NCI-H1694 treated with DMSO at 0.1 percent for 48 hours (cell line): Measurements from ENCODE around the gene TCN2.
"Not testable (repeated sequence)": the region's sequence is repeated elsewhere in the genome, so short reads cannot be mapped to it uniquely, and the experiment has no call there.

Experiments
- DNase-seq: peaks from one replicate; lab custom pipeline; 2025; lab: John Stamatoyannopoulos, UW

TCN2 gene

GRCh38 chr22:30606455-30607299 lies at the start of gene TCN2:
Gene TCN2, plus strand, starts transcription at chr22:30607174. Its CDS starts 158 bp downstream, at chr22:30607332.
- DNase-seq, result no peak

DNA sequence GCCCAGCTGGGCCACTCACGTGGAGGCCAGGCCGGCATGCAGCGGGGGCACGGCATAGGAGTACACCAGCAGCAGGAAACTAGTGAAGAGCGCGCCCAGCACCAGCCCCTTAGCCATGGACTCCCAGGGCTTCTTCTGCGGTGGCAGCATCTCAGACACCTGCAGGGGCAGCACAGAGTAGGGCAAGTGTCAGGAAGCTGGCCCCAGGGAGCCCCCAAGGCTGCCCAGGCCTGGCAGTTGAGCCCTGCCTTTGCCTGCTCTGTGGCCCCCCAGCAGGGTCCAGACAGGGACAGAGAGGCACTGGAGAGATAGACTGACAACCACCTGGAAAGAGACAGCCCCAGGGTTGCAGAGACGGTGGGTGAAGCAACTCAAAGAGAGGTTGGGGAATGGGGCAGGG lies 49.7 kb upstream of the TCN2 start:
- no peak for DNase-seq

- DNase-seq, result no peak
These were observed 47.1 kb upstream of the TCN2 start for GRCh38 chr22:30559889-30560288.

DNA sequence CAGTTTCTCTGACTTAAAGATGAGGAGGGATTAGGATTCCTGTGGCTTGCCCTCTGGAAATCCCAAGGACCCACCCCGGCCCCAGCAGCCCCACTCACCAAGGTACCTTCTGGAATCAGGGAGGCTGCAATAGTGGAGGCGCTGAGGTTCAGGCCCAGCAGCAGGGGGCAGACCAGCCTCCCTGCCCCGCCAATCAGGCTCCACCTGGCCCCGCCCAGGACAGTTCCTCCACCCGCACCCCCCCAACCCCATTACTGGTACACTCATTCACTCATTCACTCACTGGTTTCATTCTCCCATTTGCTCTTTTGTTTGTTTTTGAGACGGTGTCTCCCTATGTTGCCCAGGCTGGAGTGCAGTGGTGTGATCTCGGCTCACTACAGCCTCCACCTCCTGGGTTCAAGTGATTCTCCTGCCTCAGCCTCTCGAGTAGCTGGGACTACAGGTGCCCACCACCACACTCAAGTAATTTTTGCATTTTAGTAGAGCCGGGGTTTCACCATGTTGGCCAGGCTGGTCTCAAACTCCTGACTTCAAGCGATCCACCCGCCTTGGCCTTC lies 46.3 kb upstream of the TCN2 start:
- not testable (repeated sequence) for DNase-seq

GRCh38 chr22:30561402-30562189 lies 45.4 kb upstream of the TCN2 start:
- no peak for DNase-seq

- no peak for DNase-seq
These were observed 44.6 kb upstream of the TCN2 start for GRCh38 chr22:30562366-30562765.

GRCh38 chr22:30564045-30564760 lies 42.8 kb upstream of the TCN2 start:
- no peak for DNase-seq

GRCh38 chr22:30564761-30565119 lies 42.2 kb upstream of the TCN2 start:
- no peak for DNase-seq

DNA sequence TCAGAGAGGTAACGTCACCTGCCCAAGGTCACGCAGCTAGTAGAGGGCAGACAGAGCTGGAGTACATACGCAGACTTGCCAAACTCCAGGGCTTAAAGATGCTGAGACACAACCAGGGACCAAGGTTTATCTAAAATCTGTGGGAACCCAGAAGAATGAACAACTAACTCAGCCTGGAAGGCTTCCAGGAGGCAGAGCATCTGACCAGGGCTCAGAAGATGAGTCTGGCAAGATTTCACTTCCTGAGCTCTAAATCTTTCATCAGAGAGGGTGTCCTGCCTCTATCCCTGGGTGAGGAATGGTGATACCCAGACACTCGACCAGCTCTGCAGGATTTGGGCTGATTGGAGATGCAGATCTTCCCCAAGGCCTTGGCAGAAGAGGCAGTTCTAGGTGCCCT lies 41.6 kb upstream of the TCN2 start:
- DNase-seq, result no peak

DNA sequence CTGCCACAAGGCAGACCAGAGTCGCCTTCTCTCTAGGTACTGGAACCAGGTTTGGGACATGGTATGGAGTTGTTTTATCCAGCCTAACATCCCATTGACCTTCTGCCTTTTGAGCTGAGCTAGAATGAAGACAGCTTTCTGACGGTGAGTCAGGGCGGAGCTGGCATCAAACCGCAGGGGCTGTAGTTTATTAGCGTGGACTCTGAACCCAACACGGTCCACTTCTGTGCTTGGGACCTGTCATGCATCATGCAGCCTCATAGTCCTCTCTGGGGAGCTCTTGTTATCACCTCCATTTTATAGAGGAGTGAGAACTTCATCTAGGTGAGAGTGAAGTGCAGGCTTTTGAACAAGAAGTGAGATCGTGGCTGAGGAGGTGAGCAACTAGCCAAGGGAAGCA lies 40.8 kb upstream of the TCN2 start:
- no peak for DNase-seq

GRCh38 chr22:30567277-30567676 lies 39.7 kb upstream of the TCN2 start:
- DNase-seq, result not testable (repeated sequence)

GRCh38 chr22:30568137-30568805 lies 38.7 kb upstream of the TCN2 start:
- no peak for DNase-seq

GRCh38 chr22:30569674-30570202 lies 37.2 kb upstream of the TCN2 start:
- DNase-seq, result no peak

- no peak for DNase-seq
These were observed 34.8 kb upstream of the TCN2 start for GRCh38 chr22:30572210-30572609.

DNA sequence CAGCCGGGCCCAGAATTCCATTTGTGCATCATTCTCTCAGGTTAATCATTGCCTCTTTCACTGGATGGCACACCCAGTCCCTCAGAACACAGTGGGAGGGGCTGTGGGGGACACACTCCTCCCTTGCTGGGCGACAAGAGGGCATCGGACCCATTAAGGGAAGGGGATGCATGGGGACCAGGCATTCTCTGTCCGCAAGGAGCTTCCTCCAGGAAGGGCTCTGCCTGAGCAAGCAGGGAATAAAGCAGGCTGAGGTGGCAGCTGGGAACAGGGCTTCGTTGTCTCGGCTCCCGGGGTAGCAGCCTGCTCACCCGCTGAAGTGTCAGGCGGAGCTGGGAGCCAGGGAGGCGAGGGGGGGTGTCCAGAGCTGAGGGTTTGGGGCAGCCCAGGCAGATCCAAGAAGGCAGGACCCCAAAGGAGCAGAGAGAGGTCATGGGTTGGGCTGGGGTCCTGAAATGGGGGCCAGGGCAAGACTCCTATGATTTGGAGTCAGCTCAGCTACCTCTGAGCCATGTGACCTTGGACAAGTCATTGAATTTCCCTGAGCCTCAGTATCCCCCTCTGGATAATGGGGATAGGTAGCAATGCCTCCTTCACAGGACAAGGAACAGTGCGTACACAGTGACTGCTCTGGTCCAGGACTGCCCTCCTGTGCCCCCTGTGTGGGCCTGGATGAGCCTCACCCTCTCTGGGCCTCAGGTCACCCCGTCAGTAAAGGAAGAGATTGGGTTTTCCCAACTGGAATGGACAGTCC lies 34.0 kb upstream of the TCN2 start:
- no peak for DNase-seq

GRCh38 chr22:30573594-30574094 lies 33.3 kb upstream of the TCN2 start:
- no peak for DNase-seq

DNA sequence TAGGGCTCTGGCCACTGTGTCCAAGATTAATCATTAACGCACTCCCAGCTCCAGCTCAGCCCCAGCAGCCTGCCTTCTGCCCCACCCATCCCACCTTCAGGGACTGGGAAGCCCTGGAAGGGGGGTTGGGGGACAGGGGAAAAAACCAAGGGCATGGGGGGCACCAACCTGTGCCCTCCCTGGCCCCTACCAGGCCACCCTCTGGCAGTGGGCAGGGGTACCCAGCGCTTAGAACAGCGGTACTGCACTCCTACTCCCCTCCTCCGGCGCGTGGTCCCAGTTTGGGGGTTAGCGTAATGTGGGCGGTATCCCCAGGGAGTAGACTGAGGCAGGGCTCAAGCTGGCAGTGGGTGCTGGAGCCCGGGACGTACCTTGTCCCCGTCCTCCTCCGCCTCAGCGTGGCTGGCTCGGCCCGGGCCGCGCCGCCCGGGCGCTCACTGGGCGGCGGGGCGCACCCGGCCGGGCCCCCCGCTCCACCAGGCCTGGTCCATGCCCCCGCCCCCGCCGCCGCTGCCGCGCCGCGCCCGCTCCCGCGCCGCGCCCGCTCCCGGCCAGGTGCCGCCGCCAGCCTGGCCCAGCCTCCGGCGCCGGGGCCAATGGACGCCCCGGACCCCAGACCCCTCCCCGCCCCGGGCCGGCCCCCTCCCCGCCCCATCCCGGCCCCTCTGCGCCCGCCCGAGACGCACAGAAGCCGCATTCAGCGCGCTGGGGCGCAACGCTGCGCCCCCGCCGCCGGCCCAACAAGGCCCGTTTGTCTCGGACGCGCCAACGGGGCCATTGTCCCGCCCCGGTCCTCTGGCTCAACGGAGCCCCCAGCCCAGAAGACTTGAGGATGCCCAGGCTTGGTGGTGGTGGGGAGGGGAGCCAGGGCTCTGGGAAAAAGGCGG lies 32.6 kb upstream of the TCN2 start, which contains the start of gene GAL3ST1:
Gene GAL3ST1, minus strand, starts transcription at position 571 of the 887 bp plus-strand sequence. CDS start 17,273 bp downstream, outside the sequence.
- no peak for DNase-seq

GRCh38 chr22:30574997-30575671 lies 31.8 kb upstream of the TCN2 start:
- no peak for DNase-seq

GRCh38 chr22:30575859-30576258 lies 31.1 kb upstream of the TCN2 start:
- no peak for DNase-seq
